Stimulated activated CD8-positive, alpha-beta memory T cell treated with anti-CD3 and anti-CD28 coated beads, Interleukin-7, amount 100 ng/mL, for 24 hours (primary cell): ENCODE results near the gene EFCAB8.
A peak's percentile ranks its signal among the peaks of the same experiment; 100 is the strongest.

ENCODE experiments used
- DNase-seq: peaks from one replicate; pipeline ENCODE4 v3.0.0-alpha.2; 2020; ENCODE audit warnings: low read depth

EFCAB8 gene, protein sequence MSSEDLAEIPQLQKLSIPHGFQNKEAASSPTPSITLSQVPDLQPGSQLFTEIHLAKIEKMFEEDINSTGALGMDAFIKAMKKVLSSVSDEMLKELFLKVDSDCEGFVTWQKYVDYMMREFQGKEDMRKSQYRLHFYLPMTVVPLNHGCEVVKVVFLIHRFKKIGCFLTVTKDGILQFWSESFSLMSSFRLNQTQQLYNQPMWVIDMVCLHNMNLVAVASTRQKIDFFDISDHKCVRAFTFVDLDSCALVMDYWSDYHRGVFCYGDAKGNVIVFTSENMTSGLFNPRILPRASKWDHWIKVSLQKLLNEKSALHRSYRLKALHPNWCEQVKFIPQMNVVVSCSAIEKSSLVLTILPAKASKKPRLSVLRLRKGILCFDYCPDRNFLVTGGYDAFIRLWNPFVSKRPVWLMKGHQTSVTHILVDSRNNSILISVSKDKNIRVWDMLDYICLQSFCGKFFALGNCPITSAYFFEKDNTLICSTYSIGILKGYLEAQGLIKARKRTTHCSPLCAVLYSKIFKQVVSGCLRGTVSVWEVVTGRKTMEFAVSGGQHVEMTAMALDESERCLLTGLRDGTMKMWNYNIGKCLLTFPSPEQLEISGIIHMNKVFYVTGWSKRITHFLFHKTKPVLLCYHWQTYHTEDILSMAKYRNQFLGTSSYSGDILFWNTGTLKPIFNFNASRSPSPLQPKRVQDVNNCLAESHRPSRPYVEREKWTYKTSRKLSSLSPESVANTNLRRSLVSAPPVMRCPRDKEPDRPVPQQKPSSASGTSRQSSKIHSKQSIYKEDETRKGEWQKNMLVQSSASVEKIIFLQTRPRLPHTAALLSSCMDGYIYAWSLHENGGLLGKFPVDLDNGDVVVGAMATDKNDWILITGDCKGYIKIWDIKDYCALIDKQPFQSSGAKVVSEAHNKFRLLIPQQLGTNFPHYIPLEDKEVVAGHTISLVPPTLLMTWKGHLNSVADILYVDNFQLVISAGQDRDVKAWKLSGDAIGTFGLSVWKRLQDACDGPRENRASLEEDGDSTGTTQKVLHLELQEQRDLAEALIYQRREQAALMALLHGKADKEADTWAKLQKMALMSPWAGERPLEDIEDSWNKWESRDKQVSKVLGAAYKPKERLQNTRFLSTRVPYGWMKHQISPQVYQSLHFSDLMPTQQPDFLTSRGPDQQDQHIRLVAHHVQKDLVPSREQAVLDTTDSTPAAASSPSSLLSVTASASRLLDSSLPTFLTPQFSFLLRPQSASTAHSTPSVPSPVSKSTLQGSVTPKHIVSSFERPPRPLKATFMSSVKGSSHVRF

DNA sequence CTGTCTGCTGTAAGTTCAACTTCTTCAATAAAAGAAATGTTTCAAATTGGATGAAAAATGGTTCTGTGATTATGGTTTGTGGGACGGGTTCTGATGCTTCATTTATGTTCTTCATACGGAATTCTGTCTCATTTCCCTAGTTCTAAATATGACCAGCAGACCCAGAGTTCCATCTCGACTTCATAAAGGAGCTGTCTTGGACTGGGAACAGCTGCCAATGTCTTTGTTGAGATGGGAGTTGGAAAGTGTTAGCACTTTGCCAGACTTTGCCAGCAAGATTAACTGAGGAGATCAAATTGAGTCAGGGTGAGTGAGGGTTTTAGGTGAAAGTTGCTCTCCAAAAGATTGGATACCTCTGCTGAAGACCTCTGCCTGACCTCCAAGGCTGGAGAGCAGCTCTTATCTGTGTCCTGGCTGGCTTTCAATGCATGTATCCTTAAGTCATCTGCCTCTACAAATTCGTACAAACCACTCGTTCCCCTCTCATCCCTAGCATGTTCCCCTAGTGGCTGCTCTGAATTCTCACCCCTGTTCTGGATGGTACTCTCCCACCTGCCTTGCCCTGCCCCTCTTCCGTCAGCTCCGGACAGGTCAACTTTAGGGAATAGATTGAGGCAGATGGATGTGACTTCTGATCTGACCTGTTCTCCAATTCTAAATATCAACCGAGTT is at the start of gene EFCAB8:
TSS of gene EFCAB8 (plus strand) at position 223 of the 672 bp plus-strand sequence. CDS start 4,870 bp downstream, outside the sequence.
- DNase-seq = no peak

DNA sequence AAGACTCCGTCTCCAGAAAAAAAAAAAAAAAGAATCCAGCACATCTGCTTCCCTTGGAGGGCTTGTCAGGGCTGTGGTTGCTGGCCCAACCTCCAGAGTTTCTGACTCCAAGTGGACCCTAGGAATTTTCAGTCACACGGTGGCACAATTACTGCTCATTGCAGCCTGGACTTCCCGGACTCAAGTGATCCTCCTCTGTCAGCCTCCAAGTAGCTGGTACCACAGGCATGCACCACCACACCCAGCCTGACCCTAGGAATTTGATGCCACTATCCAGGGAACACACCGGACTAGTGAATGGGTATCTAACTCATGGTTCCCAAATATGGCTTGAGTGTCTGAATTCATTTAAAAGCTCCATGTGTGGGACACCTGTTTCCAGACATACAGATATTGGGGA is 48.8 kb upstream of the EFCAB8 start:
- DNase-seq = no peak

DNA sequence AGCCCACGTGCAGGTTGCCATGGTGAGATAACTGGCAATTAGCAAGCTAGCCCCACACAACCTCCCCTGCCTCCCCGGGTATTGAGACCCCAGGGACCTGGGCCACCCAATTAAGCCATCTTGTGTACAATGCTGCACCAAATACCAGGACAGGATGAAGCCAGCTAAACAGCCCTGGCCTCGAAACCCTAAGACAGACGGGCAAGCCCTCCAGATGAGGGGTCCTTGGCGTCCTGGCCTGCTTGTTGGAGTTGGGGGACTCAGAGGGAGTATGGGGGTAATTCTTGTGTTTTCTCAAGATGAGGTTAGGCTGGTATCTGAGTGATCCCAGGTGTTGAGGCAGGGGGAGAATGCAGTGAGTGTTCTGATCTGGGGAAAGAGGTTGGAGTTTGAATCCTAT is 47.8 kb upstream of the EFCAB8 start:
- DNase-seq = no peak

DNA sequence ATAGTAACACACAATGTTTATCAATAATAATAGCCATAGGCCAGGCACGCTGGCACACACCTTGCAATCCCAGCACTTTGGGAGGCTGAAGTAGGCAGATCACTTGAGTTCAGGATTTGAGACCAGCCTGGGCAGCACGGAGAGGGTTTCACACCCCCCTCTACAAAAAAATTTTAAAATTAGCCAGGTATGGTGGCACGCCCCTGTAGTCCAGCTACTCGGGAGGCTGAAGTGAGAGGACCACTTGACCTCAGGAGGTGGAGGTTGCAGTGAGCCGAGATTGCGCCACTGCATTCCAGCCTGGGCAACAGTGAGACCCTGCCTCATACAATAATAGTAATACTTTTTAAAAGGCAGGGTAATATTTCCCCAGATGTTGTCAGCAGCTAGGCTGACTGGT is 46.8 kb upstream of the EFCAB8 start:
- no peak for DNase-seq

DNA sequence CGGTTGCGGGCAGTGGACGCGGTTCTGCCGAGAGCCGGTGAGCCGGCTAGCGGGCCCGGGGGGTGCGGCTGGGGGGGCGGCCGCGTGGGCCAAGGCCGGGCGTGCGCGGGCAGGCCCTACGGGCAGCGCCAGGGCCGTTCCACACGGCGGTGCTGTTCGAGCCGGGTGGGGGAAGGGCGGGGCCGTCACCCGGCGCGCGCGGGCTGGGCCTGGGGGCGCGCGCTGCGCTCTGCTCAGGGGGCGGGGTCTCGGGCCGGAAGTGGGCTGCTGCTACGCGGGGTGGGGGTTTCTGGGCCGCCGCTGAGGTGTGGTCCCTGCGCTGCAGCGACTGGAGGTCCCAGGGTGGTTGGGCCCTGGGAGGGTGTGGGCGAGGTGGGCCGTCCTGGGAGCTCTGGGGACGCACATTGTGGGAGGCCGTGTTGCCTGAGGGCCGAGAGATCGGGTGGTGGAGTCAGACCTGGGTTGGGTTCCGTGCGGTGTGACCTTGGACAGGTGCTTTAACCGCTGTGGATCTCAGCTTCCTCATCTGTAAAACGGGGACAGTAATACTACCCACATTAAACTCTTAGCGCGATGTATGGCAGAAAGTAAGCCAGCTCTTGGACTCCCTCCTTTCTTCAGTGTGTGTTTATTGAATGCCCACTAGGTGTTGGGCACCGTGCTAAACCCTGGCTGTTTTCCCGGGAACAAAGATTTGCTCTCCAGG is 38.6 kb upstream of the EFCAB8 start:
- peak; percentile 69 for DNase-seq

DNA sequence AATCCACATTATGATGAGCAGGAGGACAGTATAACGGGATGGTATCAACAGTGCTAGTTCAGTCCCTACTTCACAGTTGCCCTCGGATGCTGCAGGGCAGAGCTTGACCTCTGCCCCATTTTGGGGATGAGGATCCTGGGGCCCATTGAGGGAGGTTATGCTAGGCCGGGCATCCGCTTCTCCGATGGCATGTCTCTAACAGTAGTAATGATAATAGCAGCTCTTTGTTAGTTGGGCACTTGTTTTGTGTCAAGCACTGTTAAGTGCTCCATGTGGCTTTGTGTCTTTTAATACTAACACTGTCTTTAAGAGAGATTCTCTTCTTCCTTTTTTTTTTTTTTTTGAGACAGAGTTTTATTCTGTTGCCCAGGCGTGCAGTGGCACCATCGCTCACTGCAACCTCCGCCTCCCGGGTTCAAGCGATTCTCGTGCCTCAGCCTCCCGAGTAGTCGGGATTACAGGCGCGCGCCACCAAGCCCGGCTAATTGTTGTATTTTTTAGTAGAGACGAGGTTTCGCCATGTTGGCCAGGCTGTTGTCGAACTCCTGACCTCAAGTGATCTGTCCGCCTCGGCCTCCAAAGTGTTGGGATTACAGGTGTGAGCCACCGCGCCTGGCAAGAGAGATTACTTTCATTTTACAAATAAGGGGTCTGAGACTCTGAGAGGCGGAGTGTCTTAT is 37.9 kb upstream of the EFCAB8 start:
- no peak for DNase-seq

DNA sequence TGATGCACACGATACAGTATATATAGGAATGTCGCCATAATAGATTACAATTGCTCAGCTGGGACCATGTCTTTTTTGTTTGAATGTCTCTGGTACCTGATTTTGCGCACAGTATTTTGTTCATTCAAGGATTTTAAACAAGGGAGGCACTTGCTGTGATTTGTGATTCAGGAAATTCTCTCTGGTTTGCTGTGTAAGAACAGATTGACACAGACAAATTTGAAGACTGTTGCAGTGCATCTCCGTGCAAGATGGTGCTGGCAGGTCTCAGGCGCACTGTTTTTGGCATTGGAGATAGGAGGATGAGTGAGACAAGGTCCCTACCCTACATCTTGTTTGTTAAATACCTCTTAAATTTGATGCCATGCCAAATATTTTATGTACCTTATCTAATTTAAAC is 36.5 kb upstream of the EFCAB8 start:
- no peak for DNase-seq

DNA sequence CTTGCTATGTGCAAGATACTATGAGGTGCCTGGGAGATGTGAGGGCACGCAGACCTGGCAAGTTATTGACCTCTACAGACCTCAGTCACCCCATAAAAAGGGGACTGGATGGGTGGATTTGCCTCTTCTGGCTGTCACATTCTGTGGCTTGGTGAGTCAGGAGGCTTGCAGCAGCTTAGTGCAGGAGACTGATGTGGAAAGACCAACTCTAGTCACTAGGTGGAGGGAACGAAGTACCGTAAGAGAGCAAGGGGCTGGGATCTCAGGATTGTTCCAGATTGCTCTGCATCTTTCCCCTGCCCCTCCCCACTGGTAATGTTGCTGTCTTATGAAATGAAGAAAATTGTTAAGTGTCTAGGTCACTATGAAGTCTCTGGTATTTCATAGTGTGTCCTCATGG is 35.6 kb upstream of the EFCAB8 start:
- no peak for DNase-seq

DNA sequence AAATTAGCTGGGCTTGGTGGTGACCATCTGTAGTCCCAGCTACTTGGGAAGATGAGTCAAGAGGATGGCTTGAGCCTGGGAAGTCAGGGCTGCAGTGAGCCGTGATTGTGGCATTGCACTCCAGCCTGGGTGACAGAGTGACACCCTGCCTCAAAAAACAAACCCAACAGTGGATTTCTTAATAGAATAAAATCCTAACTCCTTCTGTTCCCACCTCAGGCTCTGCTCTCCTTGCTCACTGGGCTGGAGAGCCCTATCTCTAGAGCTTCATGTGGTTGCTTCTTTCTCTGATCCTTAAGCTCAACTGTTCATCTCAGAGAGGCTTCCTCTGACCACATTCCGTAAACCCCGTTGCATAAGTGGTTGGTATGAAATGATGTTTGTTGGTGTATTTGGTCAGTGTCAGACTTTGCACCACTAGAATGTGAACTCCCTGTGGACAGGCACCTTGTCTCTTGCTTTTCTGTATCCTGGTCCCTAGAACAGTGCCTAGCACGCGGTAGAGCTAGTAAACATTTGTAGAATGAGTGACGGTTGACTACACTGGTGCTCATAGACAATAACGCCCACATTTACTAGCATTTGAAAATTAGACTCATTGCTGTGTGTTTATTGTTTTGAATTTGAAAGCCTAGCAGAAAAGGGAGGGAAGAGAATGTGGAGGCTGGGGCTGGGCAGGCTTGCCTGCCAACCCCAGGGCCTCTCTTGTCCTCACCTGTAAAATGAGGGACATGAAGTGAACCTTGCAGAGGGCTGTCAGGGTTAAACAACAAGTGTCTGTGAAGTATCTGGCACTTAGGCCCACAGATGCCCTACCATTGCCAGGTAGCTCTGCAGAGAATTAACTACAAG is 34.8 kb upstream of the EFCAB8 start:
- no peak for DNase-seq

DNA sequence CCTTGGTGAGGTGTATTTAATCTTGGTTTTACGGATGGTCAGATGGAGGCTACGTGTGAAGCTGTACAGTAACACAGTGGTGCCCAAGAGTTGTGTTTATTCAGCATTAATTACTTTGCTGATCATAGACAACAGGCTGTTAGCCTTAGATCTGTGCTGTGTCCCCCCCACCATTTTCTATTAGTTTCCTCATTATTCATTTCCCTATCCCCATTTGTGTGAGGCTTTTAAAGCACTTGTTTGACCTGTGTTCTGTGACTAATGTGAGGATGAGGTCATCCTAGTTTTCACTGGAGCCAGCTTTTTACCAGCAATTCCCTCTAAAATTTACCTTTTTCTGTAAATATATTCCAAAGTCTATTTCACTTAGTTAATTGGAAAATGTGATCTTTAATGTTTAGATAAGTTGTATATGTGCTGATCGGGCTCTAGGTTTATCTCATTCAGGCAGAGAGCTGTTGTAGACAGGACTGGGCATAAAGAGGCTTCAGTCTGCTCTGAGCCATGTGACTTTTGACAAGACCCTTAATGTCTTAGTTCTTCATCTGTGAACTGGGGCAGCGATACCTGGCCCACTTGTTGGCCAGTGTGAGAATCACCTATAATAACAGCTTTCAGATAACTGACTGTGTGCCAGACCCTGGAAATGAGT is 30.6 kb upstream of the EFCAB8 start:
- DNase-seq = no peak

DNA sequence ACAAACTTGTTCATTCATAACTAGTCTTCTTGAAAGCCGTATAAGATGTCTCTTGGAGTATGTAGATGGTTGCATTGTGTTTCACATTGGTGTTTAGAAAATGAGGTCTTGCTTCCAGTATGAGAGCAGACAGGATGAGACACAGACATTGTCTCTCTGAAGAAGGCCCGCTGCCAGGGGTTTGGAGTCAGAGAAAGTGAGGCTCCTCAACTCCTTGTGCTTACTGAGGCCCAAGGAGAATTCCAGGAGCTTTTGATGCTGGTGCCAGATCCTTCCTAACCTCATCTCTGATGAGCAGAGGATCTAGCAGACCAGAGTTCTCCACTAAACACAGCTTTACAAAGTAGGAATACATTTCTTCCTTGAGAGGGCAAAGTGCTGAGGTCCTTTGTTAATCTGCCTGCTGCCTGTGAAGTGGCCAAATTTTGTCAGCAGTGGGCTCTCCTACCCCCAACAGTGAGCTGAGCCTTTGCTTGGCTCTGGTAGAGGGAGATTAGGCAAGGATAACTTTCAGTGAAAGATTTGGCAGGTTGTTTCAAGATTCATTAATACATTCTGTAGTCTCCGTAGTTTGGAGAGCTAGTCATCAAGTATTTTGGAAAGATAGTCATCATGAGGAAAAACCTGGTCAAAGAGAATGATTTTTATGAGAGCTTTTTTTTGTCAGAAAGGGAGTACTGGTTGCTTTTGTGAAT is 29.3 kb upstream of the EFCAB8 start:
- DNase-seq = no peak

DNA sequence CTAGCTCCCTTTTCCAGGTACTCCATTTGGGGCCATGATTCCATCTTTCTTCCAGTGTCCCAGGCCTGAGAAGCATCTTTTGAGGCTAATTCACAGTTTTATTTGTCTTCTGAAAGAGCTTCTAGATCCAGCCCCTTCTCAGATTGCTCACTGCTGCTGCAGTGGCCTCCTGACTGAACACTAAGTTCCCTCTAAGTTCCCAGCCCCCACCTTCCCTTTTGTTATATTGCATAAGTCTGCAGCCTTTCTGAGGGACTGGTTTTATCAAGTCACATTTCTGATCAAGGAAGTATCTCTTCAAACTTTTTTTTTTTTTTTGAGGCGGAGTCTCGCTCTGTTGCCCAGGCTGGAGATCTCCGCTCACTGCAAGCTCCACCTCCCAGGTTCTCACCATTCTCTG is 28.3 kb upstream of the EFCAB8 start:
- DNase-seq = no peak

DNA sequence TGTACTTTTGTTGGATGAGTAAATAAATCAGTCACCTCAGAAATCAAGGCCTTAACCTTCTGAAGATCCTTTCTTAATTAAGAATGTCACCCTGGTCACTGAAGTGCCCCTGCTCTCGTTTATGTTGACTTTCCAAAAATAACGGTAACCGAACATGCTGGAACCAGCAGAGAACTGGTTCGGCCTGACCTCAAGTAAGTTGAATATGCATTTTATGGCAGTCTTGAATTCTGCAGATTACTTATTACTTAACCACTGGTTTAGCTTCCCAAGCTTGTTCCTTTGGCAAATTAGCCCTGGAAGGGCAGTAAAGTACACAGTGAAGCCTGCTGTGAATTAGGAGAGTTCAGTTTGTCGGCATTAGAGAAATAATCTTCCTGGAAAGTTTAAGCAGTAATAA is 26.7 kb upstream of the EFCAB8 start:
- no peak for DNase-seq

DNA sequence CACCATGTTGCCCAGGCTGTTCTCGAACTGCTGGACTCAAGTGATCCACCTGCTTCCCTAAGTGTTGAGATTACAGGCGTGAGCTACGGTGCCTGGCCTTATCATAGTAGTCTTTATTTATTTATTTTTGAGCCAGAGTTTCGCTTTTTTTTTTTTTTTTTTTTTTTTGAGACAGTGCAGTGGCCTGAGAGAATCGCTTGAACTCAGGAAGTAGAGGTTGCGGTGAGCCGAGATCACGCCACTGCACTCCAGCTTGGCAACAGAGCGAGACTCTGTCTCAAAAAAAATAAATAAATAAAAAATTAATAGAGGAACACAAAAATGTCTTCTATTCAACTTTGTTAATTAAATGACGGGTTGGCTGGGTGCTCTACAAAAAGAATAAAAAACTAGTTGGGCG is 26.1 kb upstream of the EFCAB8 start:
- no peak for DNase-seq

DNA sequence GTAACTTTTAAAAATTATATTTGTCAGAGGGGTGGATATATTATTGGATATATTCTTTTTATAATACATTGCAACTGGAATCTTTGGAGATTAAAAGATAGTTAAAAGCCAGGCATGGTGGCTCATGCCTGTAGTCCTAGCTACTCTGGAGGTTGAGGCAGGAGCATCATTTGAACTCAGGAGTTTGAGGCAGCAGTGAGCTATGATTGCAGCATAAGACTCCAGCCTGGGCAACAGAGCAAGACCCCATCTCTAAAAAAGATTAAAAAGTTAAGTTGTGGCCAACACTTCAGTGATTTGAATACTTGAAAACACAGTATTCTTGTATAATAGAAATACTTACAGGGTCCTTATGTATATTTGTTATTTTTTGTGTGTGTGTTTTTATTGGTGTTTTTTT is 23.8 kb upstream of the EFCAB8 start:
- DNase-seq = no peak

DNA sequence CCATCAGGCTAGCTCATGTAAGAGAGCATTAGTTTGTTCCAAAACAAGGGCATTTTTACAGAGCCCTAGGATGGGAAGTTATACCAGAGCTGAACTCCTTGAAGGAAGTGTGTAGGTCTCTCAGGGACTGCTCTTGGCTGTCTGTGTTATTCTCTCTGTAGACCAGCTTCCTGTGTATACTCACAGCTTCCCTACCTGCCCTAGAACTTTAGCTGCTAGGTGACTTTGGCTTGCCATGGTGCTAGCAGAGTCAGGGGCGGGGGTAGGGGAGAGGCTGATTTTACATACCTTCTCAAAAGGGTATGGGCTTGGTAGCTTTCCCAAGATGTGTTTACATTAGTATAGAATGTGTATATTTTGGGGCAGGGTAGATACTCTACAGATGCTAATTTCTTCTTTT is 21.6 kb upstream of the EFCAB8 start:
- DNase-seq = no peak

DNA sequence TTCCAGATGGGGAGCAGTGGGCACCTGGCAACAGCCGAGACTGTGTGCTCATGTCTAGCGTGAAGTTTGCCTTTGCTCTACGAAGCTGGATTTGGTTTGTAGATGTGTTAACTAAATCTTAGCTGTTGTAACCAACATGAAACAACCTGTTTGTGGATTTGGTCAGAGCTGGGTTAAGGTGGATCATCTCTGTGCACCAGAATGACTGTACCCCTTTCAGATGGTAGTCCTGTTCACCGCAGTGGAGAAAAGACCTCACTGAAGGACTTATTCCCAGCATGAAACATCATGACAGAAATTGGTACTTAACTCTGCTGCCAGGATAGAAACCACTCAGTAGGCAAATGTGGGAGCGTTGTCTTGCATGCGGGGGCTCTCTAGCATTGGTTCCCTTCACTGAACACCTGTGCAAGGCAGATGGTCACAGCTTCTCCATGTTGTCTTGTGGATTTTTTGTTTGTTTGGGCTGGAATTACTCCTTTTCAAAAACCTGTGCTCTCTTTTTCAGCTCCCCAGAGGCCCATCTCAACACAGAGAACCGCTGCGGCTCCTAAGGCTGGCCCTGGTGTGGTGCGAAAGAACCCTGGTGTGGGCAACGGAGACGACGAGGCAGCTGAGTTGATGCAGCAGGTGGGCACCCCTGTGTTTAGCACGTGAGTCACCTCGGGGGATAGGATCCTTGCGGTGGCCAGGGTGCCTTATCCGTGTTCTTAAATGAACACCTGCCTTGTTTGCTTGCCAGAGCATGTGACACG is 19.3 kb upstream of the EFCAB8 start:
- DNase-seq = no peak

DNA sequence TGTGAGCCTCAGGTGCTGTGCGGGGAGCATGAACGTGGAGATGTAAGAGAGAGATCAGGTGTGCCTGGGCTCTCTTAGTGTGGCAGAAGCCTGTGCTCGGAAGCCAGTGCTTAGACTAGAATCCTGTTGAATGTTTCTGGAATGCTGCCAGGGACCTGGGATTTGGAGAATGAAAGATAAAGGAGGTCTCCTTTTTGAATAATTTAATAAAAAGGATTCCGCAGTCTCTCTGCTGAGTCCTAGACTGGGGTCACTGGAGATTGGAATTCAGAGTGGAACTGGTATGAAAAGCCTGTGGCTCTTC is 18.8 kb upstream of the EFCAB8 start:
- no peak for DNase-seq
